Forelimb muscle (tissue), 1 donor: ENCODE measurements around the gene TTC24. TPM values are rescaled to one million over a fixed set of nuclear protein-coding genes. Genes with fewer than 3 reads are reported as not detected.
A peak's percentile ranks its signal among the peaks of the same experiment; 100 is the strongest.

ENCODE experiments used
- DNase-seq: peaks from one replicate; pipeline ENCODE4 v3.0.0-alpha.2; 2013; ENCODE audit warnings: low read depth
- polyA plus RNA-seq: library from polyadenylated mRNA; unstranded; fragments of 120-200 nt; gene quantifications from one replicate; pipeline ENCODE4 v1.2.1, GENCODE V29; 2013; ENCODE audit not compliant: insufficient read length

Gene TTC24
- polyA plus RNA-seq, 1 donor, result 0.32 TPM

- no peak for DNase-seq
Measured at GRCh38 chr1:156554971-156555370, 24.6 kb upstream of the TTC24 start.

GRCh38 chr1:156555715-156556114, 23.8 kb upstream of the TTC24 start:
- no peak for DNase-seq

- DNase-seq, result no peak
Measured at GRCh38 chr1:156556354-156556753, 23.2 kb upstream of the TTC24 start.

- DNase-seq, result no peak
Measured at GRCh38 chr1:156559086-156559796, 20.3 kb upstream of the TTC24 start.

- no peak for DNase-seq
Measured at GRCh38 chr1:156559797-156560385, 19.6 kb upstream of the TTC24 start.

GRCh38 chr1:156560585-156561163, 18.8 kb upstream of the TTC24 start:
- DNase-seq, result no peak

- DNase-seq, result no peak
Measured at GRCh38 chr1:156565519-156565918, 14.0 kb upstream of the TTC24 start.

GRCh38 chr1:156566436-156566835, 13.1 kb upstream of the TTC24 start:
- DNase-seq, result no peak

GRCh38 chr1:156571261-156571852, 8.2 kb upstream of the TTC24 start:
- DNase-seq, result peak; percentile 28

- DNase-seq, result peak; percentile 47
Measured at GRCh38 chr1:156571919-156572662, 7.4 kb upstream of the TTC24 start, which contains the start of gene IQGAP3. TSS of gene IQGAP3 (minus strand) at chr1:156572565. CDS start at chr1:156572529, 36 bp downstream.

GRCh38 chr1:156572663-156573018, 6.9 kb upstream of the TTC24 start:
- no peak for DNase-seq

GRCh38 chr1:156574039-156574633, 5.4 kb upstream of the TTC24 start:
- no peak for DNase-seq

GRCh38 chr1:156577550-156577949, 2.0 kb upstream of the TTC24 start:
- no peak for DNase-seq

- no peak for DNase-seq
Measured at GRCh38 chr1:156578055-156578454, 1.5 kb upstream of the TTC24 start.

- DNase-seq, result no peak
Measured at GRCh38 chr1:156581661-156582387, 2.3 kb downstream of the TTC24 start.

GRCh38 chr1:156582388-156583017, 3.0 kb downstream of the TTC24 start:
- no peak for DNase-seq

GRCh38 chr1:156583821-156584622, 4.5 kb downstream of the TTC24 start:
- peak; percentile 50 for DNase-seq

- no peak for DNase-seq
Measured at GRCh38 chr1:156584813-156585212, 5.3 kb downstream of the TTC24 start.

- no peak for DNase-seq
Measured at GRCh38 chr1:156586323-156586722, 6.8 kb downstream of the TTC24 start.
